HG02852 (cell line): ENCODE data around the gene FXYD7.

Experiments
- ATAC-seq: cut with Tn5 transposase; IDR thresholded peaks from one replicate; pipeline ENCODE4 v1.9.1; 2021; ENCODE audit warnings: mild to moderate bottlenecking, moderate library complexity; ENCODE audit not compliant: unreplicated experiment

The FXYD7 gene

GRCh38 chr19:35109395-35110112 lies 33.5 kb upstream of the FXYD7 start:
- ATAC-seq, result no peak

GRCh38 chr19:35110974-35111373 lies 32.1 kb upstream of the FXYD7 start:
- ATAC-seq, result no peak

- ATAC-seq, result no peak
Measured at GRCh38 chr19:35112995-35113688, 29.9 kb upstream of the FXYD7 start.

- ATAC-seq, result no peak
Measured at GRCh38 chr19:35114353-35115176, 28.5 kb upstream of the FXYD7 start.

- ATAC-seq, result no peak
Measured at GRCh38 chr19:35115177-35115951, 27.7 kb upstream of the FXYD7 start, which contains the start of gene FXYD3. Gene FXYD3 (plus strand): TSS chr19:35115823. CDS start chr19:35119377, 3,554 bp downstream.

- ATAC-seq, result no peak
Measured at GRCh38 chr19:35116072-35116801, 26.8 kb upstream of the FXYD7 start.

GRCh38 chr19:35117116-35117515 lies 25.9 kb upstream of the FXYD7 start:
- no peak for ATAC-seq

- ATAC-seq, result no peak
Measured at GRCh38 chr19:35117799-35118198, 25.3 kb upstream of the FXYD7 start.

- ATAC-seq, result no peak
Measured at GRCh38 chr19:35118268-35119020, 24.6 kb upstream of the FXYD7 start.

GRCh38 chr19:35119091-35119490 lies 24.0 kb upstream of the FXYD7 start:
- ATAC-seq, result no peak

GRCh38 chr19:35119578-35120155 lies 23.4 kb upstream of the FXYD7 start:
- ATAC-seq, result no peak

GRCh38 chr19:35120492-35120891 lies 22.6 kb upstream of the FXYD7 start:
- ATAC-seq, result no peak

GRCh38 chr19:35120898-35121297 lies 22.2 kb upstream of the FXYD7 start:
- ATAC-seq, result no peak

- no peak for ATAC-seq
Measured at GRCh38 chr19:35122687-35123551, 20.1 kb upstream of the FXYD7 start.

GRCh38 chr19:35123573-35123972 lies 19.5 kb upstream of the FXYD7 start:
- no peak for ATAC-seq

GRCh38 chr19:35124098-35125060 lies 18.7 kb upstream of the FXYD7 start:
- ATAC-seq, result no peak

GRCh38 chr19:35125270-35125717 lies 17.8 kb upstream of the FXYD7 start:
- ATAC-seq, result no peak
